Suprapubic skin (tissue), 4 donors: ENCODE data around the gene ADK. TPM values are rescaled to one million over a fixed set of nuclear protein-coding genes. Genes with fewer than 3 reads are reported as not detected.

ENCODE experiments used
- DNase-seq, 2 donors: peaks; one replicate each; pipeline ENCODE4 v3.0.0-alpha.2; 2019; ENCODE audit warnings: low spot score in 2 of 2
- H3K27ac ChIP-seq: fragments of 200-600 bp; sonication (generic); one replicate; pipeline ENCODE4 v1.5.1; 2019
- H3K27me3 ChIP-seq: fragments of 200-600 bp; sonication (generic); one replicate; pipeline ENCODE4 v1.5.1; 2019
- H3K36me3 ChIP-seq: fragments of 200-600 bp; sonication (generic); one replicate; pipeline ENCODE4 v1.5.1; 2019
- H3K4me1 ChIP-seq: fragments of 200-600 bp; sonication (generic); one replicate; pipeline ENCODE4 v1.5.1; 2019
- H3K4me3 ChIP-seq: fragments of 200-600 bp; sonication (generic); one replicate; pipeline ENCODE4 v1.5.1; 2019; ENCODE audit warnings: mild to moderate bottlenecking
- H3K9me3 ChIP-seq: fragments of 200-600 bp; sonication (generic); one replicate; pipeline ENCODE4 v1.5.1; 2019
- CTCF ChIP-seq, 2 donors: fragments of 200-600 bp in 1 of 2; fragments of 450-650 bp in 1 of 2; sonication (generic) in 1 of 2; IDR thresholded peaks; one replicate each; pipeline ENCODE4 v1.5.1; 2016 to 2019; ENCODE audit warnings: antibody characterized with exemption in 2 of 2, mild to moderate bottlenecking in 1 of 2, moderate library complexity in 1 of 2
- EP300 ChIP-seq: sonication (generic); formaldehyde crosslinking; IDR thresholded peaks from one replicate; pipeline ENCODE4 v1.6.1; 2017; ENCODE audit warnings: antibody characterized with exemption
- POLR2A ChIP-seq, 2 donors: fragments of 450-650 bp; IDR thresholded peaks; one replicate each; pipeline ENCODE4 v1.6.1; 2017; ENCODE audit warnings: antibody characterized with exemption in 2 of 2, mild to moderate bottlenecking in 2 of 2, moderate library complexity in 2 of 2
- POLR2AphosphoS5 ChIP-seq, 3 donors: sonication (generic); formaldehyde crosslinking; IDR thresholded peaks; one replicate each; pipeline ENCODE4 v1.6.1; 2017; ENCODE audit warnings: antibody characterized with exemption in 3 of 3
- WGBS: methylation state at CpG from one replicate; pipeline ENCODE4 v1.1.5; 2018; 5-methylcytosine and 5-hydroxymethylcytosine counted together
- total RNA-seq, 4 donors: library from RNA; depleted of rRNA; stranded (reverse); fragments of >200 nt; gene quantifications; one replicate each; pipeline ENCODE4 v1.1.0, GENCODE V29; 2016

ADK gene
- total RNA-seq, 4 donors from 2014 or later: 33.0 to 57.3 (median 48.0) TPM

- no peaks in the 10 kb centered on the region for H3K36me3 ChIP-seq
- DNase-seq: no peak
- no peak for TF ChIP-seq POLR2A (IDR thresholded peaks at IDR 0.05)
- no peak for TF ChIP-seq CTCF (IDR thresholded peaks at IDR 0.05)
- TF ChIP-seq EP300: no peak
- no peak for TF ChIP-seq POLR2AphosphoS5 (IDR thresholded peaks at IDR 0.05)
- peaks cover 38% of the 10 kb centered on the region for H3K4me1 ChIP-seq
- no peaks in the 10 kb centered on the region for H3K27me3 ChIP-seq
- 17% methylated on average over 5 of the region's 5 CpGs for WGBS
- peak overlapping the region; percentile 84 for H3K4me3 ChIP-seq
- peak overlapping the region; percentile 95 for H3K27ac ChIP-seq
- H3K9me3 ChIP-seq: no peaks in the 10 kb centered on the region
Measured at GRCh38 chr10:74151879-74152722, 1.1 kb downstream of the ADK start.

DNA sequence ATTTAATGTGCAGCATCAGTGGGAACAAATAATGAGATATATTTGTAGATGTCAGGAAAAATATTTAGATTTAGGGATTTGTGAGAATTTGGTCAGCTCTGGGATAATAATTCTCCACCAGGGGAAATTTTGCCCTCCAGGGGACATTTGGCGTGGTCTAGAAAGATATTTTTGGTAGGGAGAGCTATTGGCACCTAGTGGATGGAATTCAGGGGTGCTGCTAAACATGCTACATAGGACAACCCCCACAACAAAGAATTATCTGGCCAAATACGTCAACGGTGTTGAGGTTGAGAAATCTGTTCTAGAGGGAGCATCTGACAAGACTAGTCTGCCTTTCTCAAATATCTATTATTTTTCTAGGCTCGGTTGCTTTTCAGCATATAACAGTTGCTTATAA, 2.1 kb downstream of the ADK start:
- Histone ChIP-seq H3K36me3 (no peaks in the 10 kb centered on the region), H3K9me3 (no peaks in the 10 kb centered on the region), H3K4me1 (peaks cover 38% of the 10 kb centered on the region), H3K4me3 (no peak overlapping the region), H3K27me3 (no peaks in the 10 kb centered on the region), H3K27ac (peak overlapping the region; percentile 7)
- TF ChIP-seq POLR2A (IDR thresholded peaks at IDR 0.05) (no peak), CTCF (IDR thresholded peaks at IDR 0.05) (peak in 1 of 2 donors; percentile 22)
- no peak for DNase-seq
- 29% methylated on average over 4 of the region's 4 CpGs for WGBS

DNA sequence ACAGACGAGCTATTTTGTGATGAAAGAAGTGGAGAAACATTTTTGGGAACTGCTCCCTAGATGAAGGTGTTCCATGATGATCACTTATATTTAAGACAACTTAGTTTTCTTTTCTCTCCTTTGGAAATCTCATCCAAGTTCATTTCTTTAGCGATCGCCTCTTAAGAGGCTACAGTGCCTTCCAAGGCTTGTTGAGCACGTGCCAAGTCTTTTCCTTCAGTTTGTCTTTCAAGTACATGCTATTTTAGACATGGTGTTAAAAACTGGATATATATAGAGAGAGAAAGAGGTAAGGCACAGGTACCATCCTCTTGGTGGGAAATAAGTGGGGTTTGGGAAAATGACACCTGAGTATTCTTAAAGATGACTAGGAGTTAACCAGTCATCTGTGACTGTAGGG, 2.7 kb downstream of the ADK start:
- Histone ChIP-seq H3K36me3 (no peaks in the 10 kb centered on the region), H3K27me3 (no peaks in the 10 kb centered on the region), H3K4me1 (peaks cover 34% of the 10 kb centered on the region), H3K4me3 (no peak overlapping the region), H3K9me3 (no peaks in the 10 kb centered on the region), H3K27ac (peak overlapping the region; percentile 7)
- TF ChIP-seq POLR2AphosphoS5 (IDR thresholded peaks at IDR 0.05): no peak
- TF ChIP-seq EP300: no peak
- TF ChIP-seq POLR2A (IDR thresholded peaks at IDR 0.05): no peak
- TF ChIP-seq CTCF (IDR thresholded peaks at IDR 0.05): no peak
- no peak for DNase-seq
- 46% methylated on average over 4 of the region's 4 CpGs for WGBS

DNA sequence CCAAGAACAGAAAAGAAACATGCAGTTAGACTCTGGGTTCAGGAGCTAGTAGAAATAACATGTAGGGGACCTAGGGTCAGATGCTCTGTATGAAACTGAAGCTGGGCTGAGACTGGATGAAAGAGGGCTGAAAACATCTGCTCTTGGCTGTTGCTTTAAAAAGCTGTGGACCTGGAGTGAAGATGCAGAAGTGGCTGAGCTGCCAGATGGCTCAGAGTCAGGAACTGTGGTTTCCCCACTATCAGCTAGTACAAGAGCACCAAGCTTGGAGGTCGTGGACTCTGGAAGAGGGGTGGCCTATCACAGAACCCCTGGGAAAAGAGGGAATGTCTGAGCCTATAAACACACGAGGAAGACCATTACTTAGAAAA, 5.9 kb downstream of the ADK start:
- TF ChIP-seq EP300 (no peak), CTCF (IDR thresholded peaks at IDR 0.05) (no peak)
- H3K27me3 ChIP-seq: no peaks in the 10 kb centered on the region
- H3K4me1 ChIP-seq: peaks cover 21% of the 10 kb centered on the region
- H3K9me3 ChIP-seq: no peaks in the 10 kb centered on the region
- H3K4me3 ChIP-seq: no peak overlapping the region
- H3K36me3 ChIP-seq: no peaks in the 10 kb centered on the region
- no peak overlapping the region for H3K27ac ChIP-seq
- WGBS: 46% methylated on average over 2 of the region's 2 CpGs
- no peak for DNase-seq

- TF ChIP-seq CTCF (IDR thresholded peaks at IDR 0.05): no peak
- no peak for TF ChIP-seq POLR2AphosphoS5 (IDR thresholded peaks at IDR 0.05)
- TF ChIP-seq EP300: no peak
- TF ChIP-seq POLR2A (IDR thresholded peaks at IDR 0.05): no peak
- Histone ChIP-seq H3K9me3 (no peaks in the 10 kb centered on the region), H3K4me3 (no peak overlapping the region), H3K36me3 (no peaks in the 10 kb centered on the region), H3K27me3 (no peaks in the 10 kb centered on the region), H3K4me1 (no peaks in the 10 kb centered on the region), H3K27ac (no peak overlapping the region)
- no peak for DNase-seq
- WGBS: 93% methylated on average over 3 of the region's 3 CpGs
Measured at GRCh38 chr10:74160013-74160412, 9.0 kb downstream of the ADK start.
